Measurements from ENCODE around the gene OR6K6.

Gene OR6K6

GRCh38 chr1:158754420-158754819, at the start of gene OR6K6:
TSS of gene OR6K6 (plus strand) at chr1:158754720. CDS start at chr1:158754888, 168 bp downstream.
- DNase-seq (ENCODE audit: low read depth, low spot score) = no peak

GRCh38 chr1:158706096-158706495, 48.4 kb upstream of the OR6K6 start:
- DNase-seq (ENCODE audit: low read depth, low spot score) = no peak

More at GRCh38 chr1:158754420-158754819, at the start of gene OR6K6:
- H3K27ac ChIP-seq = no peak within 1 kb of the TSS

GRCh38 chr1:158711098-158711497, 43.4 kb upstream of the OR6K6 start:
- no peak for DNase-seq (ENCODE audit: low read depth, low spot score)
- no peak overlapping the region for H3K27ac ChIP-seq

More at GRCh38 chr1:158706096-158706495, 48.4 kb upstream of the OR6K6 start:
- H3K27ac ChIP-seq = no peak overlapping the region

GRCh38 chr1:158714754-158715153, 39.8 kb upstream of the OR6K6 start:
- no peak for DNase-seq (ENCODE audit: low read depth, low spot score)
- no peak overlapping the region for H3K27ac ChIP-seq

GRCh38 chr1:158716335-158716734, 38.2 kb upstream of the OR6K6 start:
- no peak for DNase-seq (ENCODE audit: low read depth, low spot score)
- no peak overlapping the region for H3K27ac ChIP-seq

GRCh38 chr1:158717344-158717743, 37.2 kb upstream of the OR6K6 start:
- H3K27ac ChIP-seq = no peak overlapping the region
- DNase-seq (ENCODE audit: low read depth, low spot score) = no peak

GRCh38 chr1:158719664-158720063, 34.9 kb upstream of the OR6K6 start:
- no peak overlapping the region for H3K27ac ChIP-seq
- DNase-seq (ENCODE audit: low read depth, low spot score) = no peak

- DNase-seq (ENCODE audit: low read depth, low spot score) = no peak
- no peak within 1 kb of the TSS for H3K27ac ChIP-seq
Observed at GRCh38 chr1:158720620-158721019, 33.9 kb upstream of the OR6K6 start, which contains the start of gene OR6K3. TSS of gene OR6K3 (minus strand) at chr1:158720720. CDS start at chr1:158718115, 2,605 bp downstream.

- DNase-seq (ENCODE audit: low read depth, low spot score) = no peak
- H3K27ac ChIP-seq = no peak overlapping the region
Observed at GRCh38 chr1:158724442-158724841, 30.1 kb upstream of the OR6K6 start.

- H3K27ac ChIP-seq = no peak overlapping the region
- no peak for DNase-seq (ENCODE audit: low read depth, low spot score)
Observed at GRCh38 chr1:158728510-158729225, 25.9 kb upstream of the OR6K6 start.

GRCh38 chr1:158730453-158730852, 24.1 kb upstream of the OR6K6 start:
- DNase-seq (ENCODE audit: low read depth, low spot score) = no peak
- H3K27ac ChIP-seq = no peak overlapping the region

GRCh38 chr1:158731707-158732106, 22.8 kb upstream of the OR6K6 start:
- DNase-seq (ENCODE audit: low read depth, low spot score) = no peak

GRCh38 chr1:158732524-158732923, 22.0 kb upstream of the OR6K6 start:
- no peak for DNase-seq (ENCODE audit: low read depth, low spot score)
- H3K27ac ChIP-seq = no peak overlapping the region

More at GRCh38 chr1:158731707-158732106, 22.8 kb upstream of the OR6K6 start:
- H3K27ac ChIP-seq = no peak overlapping the region

- no peak overlapping the region for H3K27ac ChIP-seq
Observed at GRCh38 chr1:158735848-158736247, 18.7 kb upstream of the OR6K6 start.

GRCh38 chr1:158752155-158752712, 2.3 kb upstream of the OR6K6 start:
- no peak overlapping the region for H3K27ac ChIP-seq
- DNase-seq (ENCODE audit: low read depth, low spot score) = no peak

More at GRCh38 chr1:158735848-158736247, 18.7 kb upstream of the OR6K6 start:
- DNase-seq (ENCODE audit: low read depth, low spot score) = no peak

- DNase-seq (ENCODE audit: low read depth, low spot score) = no peak
- no peak within 1 kb of the TSS for H3K27ac ChIP-seq
Observed at GRCh38 chr1:158771950-158772866, 17.7 kb downstream of the OR6K6 start, which contains the start of gene OR6N1. TSS of gene OR6N1 (minus strand) at chr1:158772195. CDS start at chr1:158766682, 5,513 bp downstream.

- no peak for DNase-seq (ENCODE audit: low read depth, low spot score)
- H3K27ac ChIP-seq = no peak within 1 kb of the TSS
Observed at GRCh38 chr1:158781104-158781503, 26.6 kb downstream of the OR6K6 start, which contains the start of gene OR6N2. TSS of gene OR6N2 (minus strand) at chr1:158781204. CDS start at chr1:158777635, 3,569 bp downstream.

- no peak for DNase-seq (ENCODE audit: low read depth, low spot score)
- no peak overlapping the region for H3K27ac ChIP-seq
Observed at GRCh38 chr1:158793604-158794003, 39.1 kb downstream of the OR6K6 start.

GRCh38 chr1:158794247-158794646, 39.7 kb downstream of the OR6K6 start:
- DNase-seq (ENCODE audit: low read depth, low spot score) = no peak
- no peak overlapping the region for H3K27ac ChIP-seq

GRCh38 chr1:158798531-158798930, 44.0 kb downstream of the OR6K6 start:
- DNase-seq (ENCODE audit: low read depth, low spot score) = no peak
- H3K27ac ChIP-seq = no peak overlapping the region

Data from epithelial cell of prostate (primary cell).